ENCODE data around the gene BMS1.

The BMS1 gene

GRCh38 chr10:42879380-42880254 is 97.0 kb downstream of the BMS1 start:
- DNase-seq (ENCODE audit: low read depth), result no peak
- no peak overlapping the region for H3K4me3 ChIP-seq (ENCODE audit: low read length)
- no peak for TF ChIP-seq CTCF (conservative IDR thresholded peaks at IDR 0.05; ENCODE audit: low read length)

GRCh38 chr10:42880255-42880620 is 97.6 kb downstream of the BMS1 start:
- H3K4me3 ChIP-seq (ENCODE audit: low read length), result no peak overlapping the region
- no peak for DNase-seq (ENCODE audit: low read depth)
- TF ChIP-seq CTCF (conservative IDR thresholded peaks at IDR 0.05; ENCODE audit: low read length), result no peak

- TF ChIP-seq CTCF (conservative IDR thresholded peaks at IDR 0.05; ENCODE audit: low read length), result no peak
- DNase-seq (ENCODE audit: low read depth), result no peak
- H3K4me3 ChIP-seq (ENCODE audit: low read length), result no peak overlapping the region
Observed at GRCh38 chr10:42882597-42882996, 100.0 kb downstream of the BMS1 start.

Data from AG10803 (cell line).